Ammon's horn (tissue), 1 donor: ENCODE measurements around the gene ZFAND3.

Experiments
- DNase-seq: peaks from one replicate; pipeline ENCODE4 v3.0.0-alpha.2; 2016; ENCODE audit warnings: low spot score

The ZFAND3 gene

DNA sequence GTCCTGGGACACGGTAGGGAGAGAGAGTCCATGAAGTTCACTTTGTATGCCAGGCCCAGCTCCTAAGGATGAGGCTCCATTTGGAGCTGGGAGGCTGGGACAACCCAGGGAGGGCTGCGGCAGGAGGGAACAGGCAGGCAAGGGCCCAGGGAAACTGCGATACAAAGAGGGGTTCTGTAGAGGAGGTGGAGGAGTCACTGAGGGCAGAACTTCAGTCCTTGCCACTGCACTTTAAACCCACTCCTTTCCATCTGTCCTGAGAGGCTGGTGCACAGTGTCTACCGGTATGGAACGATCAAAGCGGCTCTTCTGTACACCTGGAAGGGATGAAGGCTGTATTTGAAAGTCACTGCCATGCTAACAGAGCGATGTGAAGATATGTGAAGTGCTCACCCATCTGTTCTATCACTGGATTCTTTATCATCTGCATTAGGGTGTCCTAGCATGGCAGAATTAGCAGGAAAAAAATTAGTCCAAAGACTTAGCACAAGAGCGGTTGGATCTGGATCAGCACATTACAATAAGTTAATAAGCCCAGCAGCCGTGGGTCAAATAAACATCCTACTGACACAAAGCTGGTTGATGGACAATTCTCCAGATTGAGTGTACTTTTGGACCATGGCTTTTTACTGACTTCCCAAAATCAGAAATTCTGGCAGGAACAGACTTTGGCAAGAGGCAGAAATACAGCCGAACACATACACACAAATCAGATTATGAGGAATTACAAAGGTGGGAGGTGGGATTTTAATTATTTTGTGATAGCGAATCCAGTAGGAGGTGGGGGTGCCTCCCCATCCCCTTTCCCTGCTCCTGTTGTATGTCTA lies 20.9 kb upstream of the ZFAND3 start:
- no peak for DNase-seq

DNA sequence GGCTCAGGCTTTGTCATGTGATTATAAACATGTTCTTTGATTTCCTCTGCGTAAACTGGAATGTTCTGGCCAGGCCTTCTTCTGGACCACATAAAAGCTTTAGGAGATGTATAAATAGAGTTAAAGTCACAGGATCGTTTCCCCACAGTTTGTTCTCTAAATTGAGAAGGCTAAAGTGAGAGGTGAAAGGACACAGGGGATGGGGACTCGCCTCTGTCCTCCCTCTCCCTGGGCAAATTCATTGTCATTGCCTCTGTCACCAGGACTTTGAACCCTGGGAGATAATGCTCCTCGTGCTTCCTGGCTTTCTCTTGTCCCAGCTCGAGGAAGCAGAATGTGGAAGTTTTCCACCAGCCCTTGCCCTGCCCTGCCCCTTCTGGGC lies 20.3 kb upstream of the ZFAND3 start:
- no peak for DNase-seq

DNA sequence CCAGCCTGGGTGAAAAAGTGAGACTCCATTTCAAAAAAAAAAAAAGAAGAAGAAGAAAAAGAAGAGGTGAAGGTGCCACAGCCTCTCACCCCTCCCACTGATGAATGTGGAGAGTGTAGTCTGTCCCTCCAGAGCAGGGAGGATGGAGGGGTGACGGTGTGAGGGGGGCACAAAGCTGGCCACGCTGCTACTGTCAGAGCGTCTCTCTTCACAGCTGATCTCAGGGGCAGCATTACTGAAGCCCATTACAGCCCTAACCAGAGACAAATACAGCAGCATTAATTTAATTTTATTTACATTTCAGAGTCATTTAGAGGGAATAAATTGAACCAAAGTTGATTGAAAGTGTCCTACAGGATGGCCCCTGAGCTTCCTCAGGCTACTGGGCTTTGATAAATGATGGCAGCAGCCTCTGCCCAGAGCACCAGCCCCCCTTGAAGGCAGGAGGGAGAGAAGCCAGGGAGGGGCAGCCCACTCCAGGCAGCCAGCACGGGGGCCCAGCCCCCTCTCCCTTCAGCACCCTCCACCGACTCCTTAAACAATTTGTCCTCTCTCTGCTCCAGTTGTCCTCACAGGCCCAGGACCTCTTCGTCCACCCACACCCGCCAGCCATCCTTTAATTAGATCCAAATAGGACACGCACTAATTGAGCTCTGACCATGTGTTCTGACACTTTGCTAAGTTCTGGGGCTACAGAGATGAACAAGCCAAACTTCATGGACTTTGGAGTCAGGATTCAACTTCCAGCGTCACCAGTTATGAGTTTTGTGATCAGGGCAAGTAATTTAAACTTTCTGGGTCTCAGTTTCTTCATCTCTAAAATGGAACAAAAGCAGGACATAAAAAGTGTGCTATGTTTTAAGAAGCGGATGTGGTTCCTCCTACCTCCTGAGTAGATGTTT lies 18.6 kb upstream of the ZFAND3 start:
- DNase-seq, result no peak

DNA sequence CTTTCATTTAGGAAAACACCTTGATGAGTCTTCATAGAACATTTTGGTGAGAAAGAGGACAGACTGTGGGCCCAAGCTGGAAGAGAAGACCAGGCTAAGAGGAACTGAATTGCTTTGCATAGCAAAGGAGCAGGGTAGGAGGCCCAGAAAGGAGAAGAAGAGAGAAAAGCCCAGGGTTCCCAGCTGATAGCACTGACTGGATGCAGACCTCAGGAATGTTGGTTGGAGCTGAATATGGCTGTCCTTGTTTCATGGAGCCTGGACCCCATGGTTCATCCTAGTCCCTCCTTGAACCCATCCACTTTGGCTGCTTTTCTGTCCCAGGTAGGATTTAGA lies 18.0 kb upstream of the ZFAND3 start:
- no peak for DNase-seq

DNA sequence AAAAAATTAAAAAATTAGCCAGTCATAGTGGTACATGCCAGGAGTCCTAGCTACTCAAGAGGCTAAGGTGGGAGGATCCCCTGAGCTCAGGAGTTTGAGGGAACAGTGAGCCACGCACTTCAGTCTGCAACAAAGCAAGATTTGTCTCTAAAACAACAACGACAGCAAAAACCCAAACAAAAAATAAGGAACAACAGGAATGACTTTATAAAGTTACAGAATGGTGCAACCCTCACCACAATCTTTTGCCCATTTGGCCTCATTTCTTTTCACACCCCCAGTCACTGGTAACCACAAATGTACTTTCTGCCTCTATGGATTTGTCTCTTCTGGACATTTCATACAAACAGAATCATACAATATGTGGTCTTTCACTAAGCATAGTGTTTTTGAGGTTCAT lies 16.7 kb upstream of the ZFAND3 start:
- no peak for DNase-seq

GRCh38 chr6:37804586-37804985 lies 14.9 kb upstream of the ZFAND3 start:
- no peak for DNase-seq

GRCh38 chr6:37806213-37806612 lies 13.3 kb upstream of the ZFAND3 start:
- DNase-seq, result no peak

DNA sequence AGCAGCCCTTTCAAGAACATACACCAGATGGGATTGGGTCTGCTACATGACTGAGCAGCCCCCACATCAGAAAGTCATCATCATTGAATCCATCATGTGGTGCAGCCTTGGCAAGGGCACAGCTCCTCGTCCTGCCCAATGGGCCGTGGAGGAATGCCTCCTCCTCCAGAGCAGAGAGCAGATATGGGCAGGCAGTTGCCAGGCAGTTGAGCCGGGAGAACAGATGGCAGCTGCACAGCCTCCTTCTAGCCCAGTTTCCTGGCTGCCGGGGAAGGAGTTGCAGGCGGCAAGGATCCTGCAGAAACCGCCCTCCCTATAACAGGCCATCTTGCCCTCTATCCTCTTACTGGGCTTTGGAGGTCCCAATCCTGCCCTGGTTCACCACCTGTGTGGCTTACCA lies 11.9 kb upstream of the ZFAND3 start:
- peak; percentile 79 for DNase-seq

GRCh38 chr6:37809197-37809543 lies 10.4 kb upstream of the ZFAND3 start:
- no peak for DNase-seq

- DNase-seq, result no peak
Measured at GRCh38 chr6:37812841-37813240, 6.7 kb upstream of the ZFAND3 start.

DNA sequence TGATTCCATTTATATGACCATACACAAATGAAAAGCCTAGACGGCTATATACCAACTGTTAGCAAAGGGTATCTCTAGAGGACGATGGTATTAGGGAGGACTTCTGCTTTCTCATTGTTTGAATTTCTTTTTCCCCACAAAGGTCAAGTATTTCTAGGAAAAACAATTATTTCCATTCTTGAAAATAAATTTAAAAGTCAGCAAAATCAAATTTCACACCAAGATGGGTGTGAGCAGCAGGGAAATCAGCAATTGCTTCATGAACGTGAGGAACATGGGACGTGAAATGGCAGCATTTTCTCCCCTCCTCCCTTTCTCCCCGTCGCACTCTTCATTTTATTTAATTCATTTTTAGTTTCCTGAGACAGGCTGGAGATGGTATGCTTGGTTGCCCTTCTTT lies 5.2 kb upstream of the ZFAND3 start:
- DNase-seq, result no peak

- DNase-seq, result no peak
Measured at GRCh38 chr6:37816599-37817375, 2.7 kb upstream of the ZFAND3 start.

DNA sequence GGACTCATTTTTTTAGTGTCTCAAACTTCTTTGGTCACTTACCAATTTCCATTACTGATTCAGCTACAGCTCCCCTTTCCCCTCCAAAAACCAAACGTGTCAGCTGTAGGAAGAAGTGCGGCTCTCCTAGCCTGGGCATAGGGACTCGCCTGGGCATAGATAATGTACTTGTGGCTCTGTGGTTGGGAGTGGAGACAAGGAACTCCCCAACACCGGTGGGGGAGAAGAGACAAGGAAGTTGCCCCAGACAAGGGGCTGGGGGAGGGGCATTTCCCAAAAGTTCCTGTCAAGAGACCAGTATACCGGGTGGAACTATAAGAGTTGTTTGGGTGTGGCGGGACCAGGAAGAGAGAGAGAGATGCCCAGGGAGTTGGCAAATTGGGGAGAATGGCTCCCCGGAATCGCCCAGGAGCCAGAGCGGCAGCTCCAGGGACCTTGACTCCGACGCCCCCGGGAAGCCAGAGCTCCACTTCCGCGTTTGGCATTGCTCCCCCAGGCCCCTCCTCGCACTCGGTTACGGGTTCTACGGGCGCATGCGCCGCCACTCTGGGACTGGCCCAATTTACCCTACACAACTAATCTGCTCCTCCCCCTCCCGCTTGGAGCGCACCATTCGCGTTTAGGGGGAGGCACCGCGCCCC lies 871 bp upstream of the ZFAND3 start:
- DNase-seq, result peak; percentile 97

DNA sequence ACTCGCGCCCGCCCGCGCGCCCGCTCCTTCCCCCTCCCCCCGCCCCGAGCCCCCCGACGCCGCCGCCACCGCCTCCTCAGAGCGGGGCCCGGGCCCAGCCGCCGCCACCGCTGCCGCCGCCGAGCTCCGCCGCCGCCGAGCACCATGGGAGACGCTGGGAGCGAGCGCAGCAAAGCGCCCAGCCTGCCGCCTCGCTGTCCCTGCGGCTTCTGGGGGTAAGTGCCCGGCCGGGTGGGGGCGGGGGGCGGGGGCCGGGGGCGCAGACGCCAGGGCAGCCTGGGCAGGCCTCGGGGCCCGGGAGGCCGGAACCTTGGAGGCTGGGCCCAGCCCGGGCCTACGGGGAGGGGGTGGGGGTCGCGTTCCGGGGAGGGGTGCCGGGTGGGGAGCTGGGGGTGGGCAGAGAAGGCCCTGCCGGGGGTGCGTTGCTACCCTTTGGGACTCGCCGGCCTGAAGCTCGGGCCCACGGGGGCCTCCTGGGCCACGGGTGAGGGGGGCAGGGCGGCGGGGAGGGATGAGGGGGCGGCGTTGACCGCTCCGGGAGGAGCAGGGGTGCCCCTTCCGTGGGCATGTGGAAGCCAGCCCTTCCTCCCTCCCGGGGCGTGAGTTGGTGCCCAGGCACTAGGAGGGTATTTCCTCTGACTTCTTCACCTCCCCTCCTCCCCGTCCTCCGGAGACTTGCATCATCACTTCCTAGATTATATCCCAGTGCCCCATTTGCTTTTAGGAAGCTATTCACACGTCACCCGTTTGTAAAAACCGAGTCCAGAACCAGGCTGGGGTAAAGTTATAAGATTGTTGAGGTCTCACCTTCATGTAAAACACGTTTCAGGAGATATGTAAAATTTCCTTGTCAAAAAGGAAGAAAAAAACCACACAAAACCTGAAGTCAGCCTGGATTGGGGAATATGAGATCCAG lies 533 bp downstream of the ZFAND3 start:
- peak; percentile 59 for DNase-seq

DNA sequence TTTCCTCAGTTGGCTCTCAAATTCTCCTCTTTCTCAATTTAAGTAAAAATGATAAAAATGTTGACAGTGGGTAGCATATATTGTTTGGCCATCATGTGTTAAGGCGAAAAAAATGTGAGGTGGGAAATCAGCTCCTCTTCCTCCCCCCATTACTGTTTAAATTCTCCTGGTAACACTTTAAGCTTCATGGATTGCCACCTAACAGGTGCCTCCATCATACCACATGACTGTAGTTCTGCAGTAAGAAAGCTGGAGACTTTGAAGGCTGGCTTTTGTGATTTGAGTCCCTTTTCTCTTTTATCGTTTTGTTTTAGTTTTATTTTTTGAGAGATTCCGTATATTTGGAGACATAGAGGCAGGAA lies 1.2 kb downstream of the ZFAND3 start:
- DNase-seq, result no peak

GRCh38 chr6:37821446-37821845 lies 1.9 kb downstream of the ZFAND3 start:
- no peak for DNase-seq

DNA sequence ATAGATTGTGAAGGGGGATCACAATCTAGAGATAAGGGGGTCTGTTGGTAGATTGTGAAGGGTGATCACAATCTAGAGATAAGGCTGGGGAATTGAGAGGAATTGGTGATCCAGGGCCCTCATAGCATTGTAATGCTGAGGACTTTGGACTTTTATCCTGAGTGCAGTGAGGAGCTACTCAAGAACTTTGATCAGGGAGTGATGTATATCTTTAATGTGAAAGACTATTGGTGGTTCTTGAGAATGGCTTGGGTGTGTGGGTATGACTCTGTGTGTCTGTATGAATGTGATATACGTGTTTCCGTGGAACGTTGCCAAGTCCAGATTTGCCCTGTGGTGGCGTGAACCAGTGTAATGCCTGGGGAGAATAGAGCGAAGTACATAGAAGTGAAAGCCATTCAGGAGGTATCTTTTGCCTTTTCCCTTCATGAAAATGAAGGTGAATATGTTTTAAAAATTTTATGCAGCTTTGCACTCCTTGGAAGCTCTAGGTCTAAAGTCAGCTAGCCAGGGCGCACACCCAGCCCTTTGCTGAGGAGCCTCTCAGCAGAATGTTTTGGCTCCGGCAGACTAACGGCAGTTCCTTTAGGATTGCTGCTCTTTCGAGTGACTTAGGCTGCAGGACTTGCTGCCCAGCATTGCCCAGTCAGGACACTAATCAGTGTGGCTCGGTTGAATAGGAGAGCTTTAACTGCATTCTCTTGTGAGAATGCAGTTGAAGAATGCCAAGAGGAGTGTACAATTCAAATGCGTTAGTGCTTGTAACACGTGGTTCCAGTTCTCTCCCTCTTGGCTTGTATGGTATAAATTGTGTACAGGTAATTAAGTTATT lies 3.5 kb downstream of the ZFAND3 start:
- no peak for DNase-seq

DNA sequence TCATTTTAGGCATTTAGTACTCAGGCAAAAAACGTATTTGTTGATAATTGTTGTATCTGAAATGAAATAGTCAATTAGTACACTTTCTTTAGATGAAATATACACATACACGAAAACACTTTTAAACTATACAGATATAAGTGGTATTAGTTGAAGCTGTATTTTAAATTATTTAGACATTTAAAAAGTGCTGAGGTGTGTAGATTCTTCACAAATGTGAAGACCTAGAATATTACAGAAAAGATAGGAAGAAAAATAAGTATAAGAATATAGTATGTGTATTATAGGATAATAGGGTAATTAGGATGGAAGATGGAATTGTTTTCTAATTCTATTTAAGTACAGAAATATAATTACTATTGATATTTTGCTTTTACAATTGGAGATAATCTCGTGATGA lies 4.6 kb downstream of the ZFAND3 start:
- no peak for DNase-seq

- no peak for DNase-seq
Measured at GRCh38 chr6:37826188-37826587, 6.7 kb downstream of the ZFAND3 start.

- DNase-seq, result no peak
Measured at GRCh38 chr6:37826993-37827392, 7.5 kb downstream of the ZFAND3 start.
